H1 (cell line): Measurements from ENCODE around the gene GUCY2C. TPM values are rescaled to one million over a fixed set of nuclear protein-coding genes. Genes with fewer than 3 reads are reported as not detected.

ENCODE experiments used
- CTCF ChIA-PET: fragments of 300-600 bp; sonication (Branson Sonifier 250); formaldehyde crosslinking; loops from one replicate; lab custom pipeline; 2021; ENCODE audit not compliant: partially characterized antibody; lab: Charles Lee
- POLR2A ChIA-PET: fragments of 300-600 bp; sonication (Branson Sonifier 250); formaldehyde crosslinking; loops from one replicate; lab custom pipeline; 2021; ENCODE audit warnings: inconsistent platforms; ENCODE audit not compliant: partially characterized antibody; lab: Charles Lee
- DNase-seq, 2 experiments: peaks; one replicate each; pipeline versions ENCODE4 v3.0.0 to v3.0.0-alpha.2; 2010 to 2022; ENCODE audit warnings: low spot score in 2 of 2, low read depth in 1 of 2, mixed read lengths in 1 of 2
- FAIRE-seq: peaks from 2 replicates; lab custom pipeline; 2011; peaks lifted over from hg19 to GRCh38; lab: Jason Lieb, UNC
- H2AFZ ChIP-seq: 2 replicates; pipeline ENCODE4 v1.8.1; 2012; ENCODE audit warnings: low read length, inconsistent platforms
- H2AK5ac ChIP-seq: 2 replicates; pipeline ENCODE4 v1.6.1; 2013; ENCODE audit warnings: low read depth, low read length
- H2BK120ac ChIP-seq: replicated peaks from 2 replicates; pipeline ENCODE3; 2013; ENCODE audit warnings: low read depth, low read length, inconsistent platforms
- H2BK12ac ChIP-seq: 2 replicates; pipeline ENCODE4 v1.6.1; 2013; ENCODE audit warnings: low read depth, low read length
- H2BK15ac ChIP-seq: 2 replicates; pipeline ENCODE4 v1.6.1; 2013; ENCODE audit warnings: low read length
- H2BK20ac ChIP-seq: 2 replicates; pipeline ENCODE4 v1.6.1; 2013; ENCODE audit warnings: low read length
- H2BK5ac ChIP-seq: 2 replicates; pipeline ENCODE4 v1.6.1; 2013; ENCODE audit warnings: low read depth, low read length
- H3K14ac ChIP-seq: 2 replicates; pipeline ENCODE4 v1.6.1; 2013; ENCODE audit warnings: inconsistent platforms; ENCODE audit not compliant: insufficient read length
- H3K18ac ChIP-seq: 2 replicates; pipeline ENCODE4 v1.6.1; 2013; ENCODE audit warnings: low read length; ENCODE audit errors: extremely low read depth
- H3K23ac ChIP-seq: 2 replicates; pipeline ENCODE4 v1.6.1; 2013; ENCODE audit warnings: inconsistent platforms; ENCODE audit not compliant: insufficient read length
- H3K23me2 ChIP-seq: 2 replicates; pipeline ENCODE4 v1.6.1; 2013; ENCODE audit warnings: low read depth, low read length
- H3K27ac ChIP-seq: 2 replicates; pipeline ENCODE4 v1.6.1; 2011; ENCODE audit warnings: low read depth, low read length, inconsistent platforms
- H3K27me3 ChIP-seq, 4 experiments: replicated peaks in 1 of 4; 1 replicate in 1 of 4; 2 replicates in 3 of 4; pipeline versions ENCODE4 v1.6.1 to v1.8.1; 2011 to 2013; ENCODE audit warnings: low read length in 3 of 4, mild to moderate bottlenecking in 3 of 4, inconsistent platforms in 2 of 4, mixed read lengths in 2 of 4, moderate library complexity in 1 of 4; ENCODE audit not compliant: control insufficient read depth in 3 of 4, insufficient read depth in 3 of 4; ENCODE audit errors: extremely low read depth in 1 of 4
- H3K36me3 ChIP-seq, 4 experiments: 2 replicates each; pipeline versions ENCODE4 v1.6.1 to v1.8.1; 2011 to 2013; ENCODE audit warnings: mild to moderate bottlenecking in 4 of 4, low read length in 3 of 4, moderate library complexity in 2 of 4, control low read depth in 1 of 4, inconsistent platforms in 1 of 4; ENCODE audit not compliant: insufficient read depth in 4 of 4, control insufficient read depth in 2 of 4
- H3K4ac ChIP-seq: replicated peaks from 2 replicates; pipeline ENCODE3; 2013; ENCODE audit warnings: low read length, low read depth, mixed read lengths, inconsistent platforms; ENCODE audit not compliant: insufficient read length
- H3K4me1 ChIP-seq, 4 experiments: replicated peaks in 1 of 4; 1 replicate in 1 of 4; 2 replicates in 3 of 4; pipeline versions ENCODE4 v1.6.1 to v1.8.1; 2011 to 2013; ENCODE audit warnings: low read length in 3 of 4, inconsistent platforms in 2 of 4, mixed read lengths in 1 of 4; ENCODE audit not compliant: insufficient read depth in 4 of 4, control insufficient read depth in 3 of 4
- H3K4me2 ChIP-seq, 2 experiments: 2 replicates each; pipeline versions ENCODE4 v1.6.1 to v1.8.1; 2011 to 2013; ENCODE audit warnings: low read depth in 2 of 2, low read length in 2 of 2, control low read depth in 1 of 2, inconsistent platforms in 1 of 2, mild to moderate bottlenecking in 1 of 2; ENCODE audit not compliant: insufficient read depth in 1 of 2
- H3K4me3 ChIP-seq, 4 experiments: fragments of 200-600, 300-600 bp in 1 of 4; sonication (generic), shearing (Covaris generic), sonication (Bioruptor Twin) in 1 of 4; 2 replicates each; pipeline versions ENCODE4 v1.5.1 to v1.8.1; 2011 to 2016; ENCODE audit warnings: low read length in 4 of 4, low read depth in 3 of 4, control low read depth in 2 of 4, inconsistent platforms in 2 of 4, mild to moderate bottlenecking in 2 of 4, mixed read lengths in 1 of 4, moderate library complexity in 1 of 4; ENCODE audit not compliant: insufficient read depth in 2 of 4; ENCODE audit errors: extremely low read depth in 1 of 4
- H3K56ac ChIP-seq: replicated peaks from 2 replicates; pipeline ENCODE3; 2013; ENCODE audit warnings: low read depth, mild to moderate bottlenecking, mixed read lengths, low read length, inconsistent platforms; ENCODE audit not compliant: insufficient read length
- H3K79me1 ChIP-seq: 2 replicates; pipeline ENCODE4 v1.6.1; 2013; ENCODE audit warnings: low read depth, low read length, control low read depth
- H3K79me2 ChIP-seq, 2 experiments: 2 replicates each; pipeline versions ENCODE4 v1.6.1 to v1.8.1; 2012 to 2013; ENCODE audit warnings: low read length in 2 of 2, mild to moderate bottlenecking in 2 of 2, inconsistent platforms in 1 of 2; ENCODE audit not compliant: insufficient read depth in 2 of 2, control insufficient read depth in 1 of 2
- H3K9ac ChIP-seq, 4 experiments: replicated peaks in 1 of 4; 1 replicate in 1 of 4; 2 replicates in 3 of 4; pipeline versions ENCODE4 v1.6.1 to v1.8.1; 2011 to 2013; ENCODE audit warnings: low read depth in 3 of 4, low read length in 3 of 4, control low read depth in 2 of 4, mild to moderate bottlenecking in 2 of 4, moderate library complexity in 2 of 4, inconsistent platforms in 1 of 4; ENCODE audit errors: extremely low read depth in 1 of 4
- H3K9me3 ChIP-seq, 2 experiments: 2 replicates each; pipeline versions ENCODE4 v1.6.1 to v1.8.1; 2012 to 2013; ENCODE audit warnings: mild to moderate bottlenecking in 2 of 2, moderate library complexity in 2 of 2, control low read depth in 1 of 2, inconsistent platforms in 1 of 2, low read depth in 1 of 2, low read length in 1 of 2, mixed read lengths in 1 of 2; ENCODE audit not compliant: insufficient read depth in 2 of 2
- H4K20me1 ChIP-seq, 2 experiments: replicated peaks in 1 of 2; 2 replicates each; pipeline versions ENCODE3 to v1.8.1; 2011 to 2013; ENCODE audit warnings: inconsistent platforms in 2 of 2, low read length in 2 of 2, mild to moderate bottlenecking in 1 of 2; ENCODE audit not compliant: insufficient read depth in 2 of 2, control insufficient read depth in 1 of 2
- H4K5ac ChIP-seq: 2 replicates; pipeline ENCODE4 v1.6.1; 2013; ENCODE audit warnings: low read length, low read depth, mixed read lengths, inconsistent platforms; ENCODE audit not compliant: insufficient read length
- H4K8ac ChIP-seq: 2 replicates; pipeline ENCODE4 v1.8.0; 2013; ENCODE audit warnings: mild to moderate bottlenecking, moderate library complexity, low read length, inconsistent platforms; ENCODE audit not compliant: insufficient read depth; ENCODE audit errors: extremely low read depth
- H4K91ac ChIP-seq: replicated peaks from 2 replicates; pipeline ENCODE3; 2013; ENCODE audit warnings: low read length, mixed read lengths, inconsistent platforms; ENCODE audit not compliant: insufficient read length
- CTBP2 ChIP-seq: IDR thresholded peaks from 2 replicates; pipeline ENCODE4 v1.7.0; 2011; ENCODE audit warnings: borderline replicate concordance, mild to moderate bottlenecking, moderate library complexity, mixed read lengths, low read length; ENCODE audit not compliant: insufficient read depth, insufficient read length
- CTCF ChIP-seq, 3 experiments: IDR thresholded peaks; 1 replicate in 2 of 3; 2 replicates in 1 of 3; pipeline versions ENCODE4 v1.5.1 to v1.6.1; 2011; ENCODE audit warnings: low read length in 3 of 3, mild to moderate bottlenecking in 3 of 3, inconsistent platforms in 2 of 3, low read depth in 1 of 3, moderate library complexity in 1 of 3; ENCODE audit not compliant: insufficient read depth in 1 of 3; ENCODE audit errors: control extremely low read depth in 1 of 3
- MAX ChIP-seq: IDR thresholded peaks from 2 replicates; pipeline ENCODE4 v1.6.1; 2012; ENCODE audit warnings: inconsistent platforms
- POLR2A ChIP-seq, 2 experiments: IDR thresholded peaks; 1 replicate in 1 of 2; 2 replicates in 1 of 2; pipeline ENCODE4 v1.6.1; 2011; ENCODE audit warnings: low read depth in 2 of 2, low read length in 2 of 2, mild to moderate bottlenecking in 2 of 2; ENCODE audit errors: control extremely low read depth in 1 of 2
- RBBP5 ChIP-seq: IDR thresholded peaks from 2 replicates; pipeline ENCODE4 v1.7.1; 2012; ENCODE audit warnings: low read depth, mild to moderate bottlenecking, inconsistent platforms, low read length, moderate library complexity, borderline replicate concordance
- SIX5 ChIP-seq: IDR thresholded peaks from 2 replicates; pipeline ENCODE4 v1.6.1; 2011; ENCODE audit warnings: mild to moderate bottlenecking, low read depth, low read length
- USF2 ChIP-seq: IDR thresholded peaks from 2 replicates; pipeline ENCODE4 v1.6.1; 2011; ENCODE audit warnings: low read length, improper control_type of control experiment
- WGBS, 2 experiments: shearing (Covaris generic) in 1 of 2; methylation state at CpG; one replicate each; pipeline versions ENCODE4 v1.1.6 to v1.1.7; 2013 to 2015; ENCODE audit warnings: low lambda C conversion rate in 2 of 2, mixed read lengths in 2 of 2, inconsistent platforms in 1 of 2, low coverage in 1 of 2, missing lambda C conversion rate in 1 of 2; ENCODE audit not compliant: insufficient replicate concordance in 2 of 2, insufficient coverage in 1 of 2, insufficient read length in 1 of 2; ENCODE audit errors: extremely low coverage in 1 of 2, missing lambda C conversion rate in 1 of 2; 5-methylcytosine and 5-hydroxymethylcytosine counted together
- polyA plus RNA-seq, 7 experiments: library from polyadenylated mRNA; depleted of rRNA in 3 of 7; stranded (reverse) in 5 of 7; unstranded in 2 of 7; fragments of >200 nt in 5 of 7; fragments of 200-250 nt in 2 of 7; gene quantifications; 1 replicate in 5 of 7; 2 replicates in 1 of 7; 4 replicates in 1 of 7; pipeline versions ENCODE4 v1.2.1 to v1.2.3, GENCODE V29; 2011 to 2013; ENCODE audit warnings: missing spikeins in 2 of 7, mixed read lengths in 2 of 7
- total RNA-seq: library from RNA; stranded (reverse); fragmentation: NEBNext Ultra II Directional; extraction: Animal tissue kit (Norgen Biotek cat#: 25700); gene quantifications from 2 replicates; pipeline ENCODE4 v1.2.1, GENCODE V29; 2021

Gene GUCY2C
- total and polyA plus RNA-seq, 2 of the 8 experiments (the other 6 are each of a cell fraction or from before 2014, with no cell fraction given), result 1.9 to 3.2 TPM

GRCh38 chr12:14618983-14619382 lies 77.4 kb downstream of the GUCY2C start:
- Histone ChIP-seq H4K5ac (no peak overlapping the region), H2BK120ac (no peak overlapping the region), H2AK5ac (no peak overlapping the region), H3K4me2 (no peak overlapping the region), H3K4me3 (no peak overlapping the region), H2BK20ac (no peak overlapping the region), H4K91ac (no peak overlapping the region), H3K56ac (no peak overlapping the region), H3K9ac (no peak overlapping the region), H2AFZ (no peak overlapping the region), H3K4me1 (no peaks in the 10 kb centered on the region), H4K20me1 (no peaks in the 10 kb centered on the region), H2BK15ac (no peak overlapping the region), H3K18ac (no peak overlapping the region), H2BK12ac (no peak overlapping the region), H3K23me2 (no peaks in the 10 kb centered on the region), H2BK5ac (no peak overlapping the region), H3K4ac (no peak overlapping the region), H3K9me3 (no peaks in the 10 kb centered on the region), H3K79me2 (no peaks in the 10 kb centered on the region), H3K36me3 (no peaks in the 10 kb centered on the region), H3K79me1 (no peaks in the 10 kb centered on the region), H4K8ac (no peak overlapping the region), H3K23ac (no peak overlapping the region), H3K27me3 (peaks cover 0 to 2% (median 0%) of the 10 kb centered on the region in 4 experiments; a peak in 1 of 7 replicates), H3K27ac (no peak overlapping the region), H3K14ac (no peak overlapping the region)
- ChIA-PET CTCF (interaction anchor here (0.7 to 4.0 kb wide), 21 partner anchors 9 to 404 kb away, joined by 3 to 32 read pairs (median 4); no protein-coding TSS in a partner anchor), POLR2A (interaction anchor here (1.6 kb wide), 1 partner anchor 151 kb away, joined by 7 read pairs; a partner anchor contains a TSS)
- no peak for DNase-seq
- FAIRE-seq, result peak; percentile 69
- 73% methylated on average over 4 of the region's 4 CpGs; no CpG with 5 or more reads in 1 of the 2 experiments for WGBS, 2 experiments
- no peak for TF ChIP-seq SIX5
- TF ChIP-seq USF2, result no peak
- peak in 2 of 3 experiments; percentile 34 to 57; a peak in 2 of 4 replicates for TF ChIP-seq CTCF (IDR thresholded peaks at IDR 0.05; ENCODE audit: control extremely low read depth in 1 of 3, insufficient read depth in 1 of 3, low read depth in 1 of 3, low read length in 3 of 3)
- no peak for TF ChIP-seq CTBP2
- no peak for TF ChIP-seq MAX
- TF ChIP-seq POLR2A (IDR thresholded peaks at IDR 0.05; ENCODE audit: control extremely low read depth in 1 of 2, low read depth in 2 of 2, low read length in 2 of 2), result no peak
- TF ChIP-seq RBBP5, result no peak
